CD14-positive monocyte (primary cell): ENCODE data around the gene PCCA. TPM values are rescaled to one million over a fixed set of nuclear protein-coding genes. Genes with fewer than 3 reads are reported as not detected.

Source experiments
- DNase-seq, 3 donors: peaks; one replicate each; pipeline ENCODE4 v3.0.0-alpha.2; 2011 to 2022
- H2AFZ ChIP-seq: 2 replicates; pipeline ENCODE4 v1.6.0; 2012; ENCODE audit warnings: mild to moderate bottlenecking, low read depth, low read length, inconsistent platforms; ENCODE audit not compliant: insufficient read depth, poor library complexity, severe bottlenecking
- H3K27ac ChIP-seq, 2 donors: 1 replicate in 1 of 2; 2 replicates in 1 of 2; pipeline ENCODE4 v1.5.1; 2012 to 2013; ENCODE audit warnings: low read length in 2 of 2, control low read depth in 1 of 2, inconsistent platforms in 1 of 2, low read depth in 1 of 2, mild to moderate bottlenecking in 1 of 2
- H3K27me3 ChIP-seq, 2 donors: one replicate each; pipeline versions ENCODE4 v1.6.0 to v1.6.1; 2011 to 2013; ENCODE audit warnings: low read length in 2 of 2; ENCODE audit not compliant: control insufficient read depth in 2 of 2, insufficient read depth in 2 of 2
- H3K36me3 ChIP-seq, 2 donors: replicated peaks in 1 of 2; 1 replicate in 1 of 2; 2 replicates in 1 of 2; pipeline versions ENCODE4 v1.5.1 to v1.6.1; 2012 to 2013; ENCODE audit warnings: low read length in 2 of 2, control low read depth in 1 of 2, inconsistent platforms in 1 of 2, mild to moderate bottlenecking in 1 of 2; ENCODE audit not compliant: insufficient read depth in 2 of 2, control insufficient read depth in 1 of 2
- H3K4me1 ChIP-seq, 2 donors: 1 replicate in 1 of 2; 2 replicates in 1 of 2; pipeline versions ENCODE4 v1.5.1 to v1.6.1; 2012 to 2013; ENCODE audit warnings: low read length in 2 of 2, control low read depth in 1 of 2, inconsistent platforms in 1 of 2, mild to moderate bottlenecking in 1 of 2, moderate library complexity in 1 of 2; ENCODE audit not compliant: insufficient read depth in 2 of 2, control insufficient read depth in 1 of 2
- H3K4me2 ChIP-seq: replicated peaks from 2 replicates; pipeline ENCODE3; 2012; ENCODE audit warnings: low read length, moderate library complexity, mild to moderate bottlenecking; ENCODE audit not compliant: poor library complexity, severe bottlenecking; ENCODE audit errors: extremely low read depth
- H3K4me3 ChIP-seq, 3 experiments: fragments of 200-600 bp in 1 of 3; sonication (generic) in 1 of 3; replicated peaks in 1 of 3; 1 replicate in 2 of 3; 2 replicates in 1 of 3; pipeline ENCODE4 v1.5.1; 2011 to 2013; ENCODE audit warnings: low read length in 3 of 3, mild to moderate bottlenecking in 3 of 3, control low read depth in 2 of 3, low read depth in 2 of 3, inconsistent platforms in 1 of 3, moderate library complexity in 1 of 3
- H3K79me2 ChIP-seq: 2 replicates; pipeline ENCODE4 v1.6.0; 2012; ENCODE audit warnings: mild to moderate bottlenecking, control low read depth, inconsistent platforms, low read length, moderate library complexity; ENCODE audit not compliant: insufficient read depth
- H3K9ac ChIP-seq: 2 replicates; pipeline ENCODE4 v1.6.0; 2017; ENCODE audit warnings: low read length, mild to moderate bottlenecking; ENCODE audit not compliant: insufficient read depth, poor library complexity, severe bottlenecking
- H3K9me3 ChIP-seq, 2 donors: replicated peaks in 1 of 2; 1 replicate in 1 of 2; 2 replicates in 1 of 2; pipeline versions ENCODE4 v1.5.1 to v1.6.1; 2012 to 2013; ENCODE audit warnings: low read length in 2 of 2, control low read depth in 1 of 2; ENCODE audit not compliant: control insufficient read depth in 1 of 2, insufficient read depth in 1 of 2
- H4K20me1 ChIP-seq: 2 replicates; pipeline ENCODE4 v1.6.0; 2012; ENCODE audit warnings: mild to moderate bottlenecking, low read length, control low read depth, moderate library complexity; ENCODE audit not compliant: insufficient read depth
- H3K27ac Mint-ChIP-seq, 7 donors: one replicate each; pipeline ENCODE4 v1.8.0; 2020; ENCODE audit warnings: mild to moderate bottlenecking in 7 of 7, mixed read lengths in 7 of 7, moderate library complexity in 6 of 7, inconsistent platforms in 2 of 7
- H3K27me3 Mint-ChIP-seq, 3 donors: one replicate each; pipeline ENCODE4 v1.8.0; 2021 to 2022; ENCODE audit warnings: low read depth in 3 of 3, mild to moderate bottlenecking in 3 of 3, mixed read lengths in 3 of 3, moderate library complexity in 3 of 3, inconsistent platforms in 1 of 3
- H3K36me3 Mint-ChIP-seq, 2 donors: one replicate each; pipeline ENCODE4 v1.8.0; 2020; ENCODE audit warnings: mixed read lengths in 2 of 2, inconsistent platforms in 1 of 2, mild to moderate bottlenecking in 1 of 2
- H3K4me1 Mint-ChIP-seq: one replicate; pipeline ENCODE4 v1.8.0; 2020; ENCODE audit warnings: mild to moderate bottlenecking, mixed read lengths
- H3K4me3 Mint-ChIP-seq, 2 donors: one replicate each; pipeline ENCODE4 v1.8.0; 2020; ENCODE audit warnings: mild to moderate bottlenecking in 2 of 2, mixed read lengths in 2 of 2, moderate library complexity in 1 of 2
- H3K9me3 Mint-ChIP-seq, 7 donors: one replicate each; pipeline ENCODE4 v1.8.0; 2020 to 2022; ENCODE audit warnings: mixed read lengths in 7 of 7, mild to moderate bottlenecking in 6 of 7, moderate library complexity in 6 of 7, inconsistent platforms in 2 of 7
- WGBS: methylation state at CpG from one replicate; pipeline ENCODE4 v1.1.5; 2013; ENCODE audit warnings: missing lambda C conversion rate; ENCODE audit not compliant: insufficient coverage; 5-methylcytosine and 5-hydroxymethylcytosine counted together
- intact Hi-C, 2 donors: fragments of 100-400 bp; cut with micrococcal nuclease; formaldehyde crosslinking; loops; one replicate each; pipeline versions ENCODE4 v1.15.0 to v1.15.1; 2023
- polyA plus RNA-seq, 3 donors: library from polyadenylated mRNA; depleted of rRNA in 1 of 3; unstranded in 2 of 3; stranded (reverse) in 1 of 3; fragments of 300-500 nt in 2 of 3; fragments of >200 nt in 1 of 3; fragmentation: Illumina TruSeq in 2 of 3; gene quantifications; 1 replicate in 2 of 3; 2 replicates in 1 of 3; pipeline ENCODE4 v1.2.3, GENCODE V29; 2012 to 2021
- TF ChIP-seq, protein P1 (sequence below): fragments of 200-600 bp; IDR thresholded peaks from one replicate; pipeline ENCODE4 v1.8.0; 2022; ENCODE audit warnings: antibody characterized with exemption, mild to moderate bottlenecking

The PCCA gene
- polyA plus RNA-seq, 3 donors, result 4.4 to 13.5 (median 11.9) TPM

DNA sequence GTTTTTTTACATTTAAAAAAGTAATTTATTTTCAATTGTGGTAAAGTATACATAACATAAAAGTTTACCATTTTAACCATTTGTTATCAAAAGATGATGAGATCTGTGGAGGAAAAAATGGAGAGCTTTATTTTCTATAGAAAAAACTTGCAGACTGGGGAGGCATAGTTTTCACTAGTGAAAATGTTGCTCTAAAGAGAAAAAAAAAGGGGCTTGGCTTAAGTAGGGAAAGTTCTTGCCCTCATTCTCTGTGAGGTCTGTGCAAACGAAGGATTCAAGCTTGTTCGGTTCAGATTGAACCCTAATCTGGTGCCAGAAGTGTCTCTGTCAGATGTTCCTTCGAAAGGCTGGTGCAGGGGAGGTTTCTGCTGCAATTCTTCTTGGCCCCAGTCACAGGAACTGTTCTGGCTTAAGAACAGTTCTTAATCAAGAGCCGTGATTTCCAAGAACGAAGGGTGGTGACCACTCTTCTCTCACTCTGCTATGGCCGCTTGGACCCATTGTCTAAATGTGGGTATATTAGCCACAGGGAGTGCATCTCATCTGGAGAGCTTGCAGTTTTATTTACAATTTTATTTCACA lies 42.1 kb downstream of the PCCA start:
- Mint-ChIP-seq H3K27me3 (peaks cover 0 to 1% (median 0%) of the 10 kb centered on the region in 3 donors), H3K9me3 (peaks cover 0 to 3% (median 0%) of the 10 kb centered on the region in 7 donors), H3K27ac (no peak overlapping the region), H3K4me3 (no peak overlapping the region), H3K4me1 (peaks cover 19% of the 10 kb centered on the region), H3K36me3 (peaks cover 3 to 9% of the 10 kb centered on the region in 2 donors)
- Histone ChIP-seq H3K36me3 (no peaks in the 10 kb centered on the region), H3K27ac (no peak overlapping the region), H3K4me3 (no peak overlapping the region), H3K27me3 (no peaks in the 10 kb centered on the region), H3K9me3 (no peaks in the 10 kb centered on the region), H3K4me2 (no peak overlapping the region), H3K4me1 (peaks cover 3 to 19% of the 10 kb centered on the region in 2 donors), H4K20me1 (no peaks in the 10 kb centered on the region), H3K79me2 (no peaks in the 10 kb centered on the region), H2AFZ (no peak overlapping the region), H3K9ac (no peak overlapping the region)
- no peak for DNase-seq
- TF ChIP-seq, protein P1, sequence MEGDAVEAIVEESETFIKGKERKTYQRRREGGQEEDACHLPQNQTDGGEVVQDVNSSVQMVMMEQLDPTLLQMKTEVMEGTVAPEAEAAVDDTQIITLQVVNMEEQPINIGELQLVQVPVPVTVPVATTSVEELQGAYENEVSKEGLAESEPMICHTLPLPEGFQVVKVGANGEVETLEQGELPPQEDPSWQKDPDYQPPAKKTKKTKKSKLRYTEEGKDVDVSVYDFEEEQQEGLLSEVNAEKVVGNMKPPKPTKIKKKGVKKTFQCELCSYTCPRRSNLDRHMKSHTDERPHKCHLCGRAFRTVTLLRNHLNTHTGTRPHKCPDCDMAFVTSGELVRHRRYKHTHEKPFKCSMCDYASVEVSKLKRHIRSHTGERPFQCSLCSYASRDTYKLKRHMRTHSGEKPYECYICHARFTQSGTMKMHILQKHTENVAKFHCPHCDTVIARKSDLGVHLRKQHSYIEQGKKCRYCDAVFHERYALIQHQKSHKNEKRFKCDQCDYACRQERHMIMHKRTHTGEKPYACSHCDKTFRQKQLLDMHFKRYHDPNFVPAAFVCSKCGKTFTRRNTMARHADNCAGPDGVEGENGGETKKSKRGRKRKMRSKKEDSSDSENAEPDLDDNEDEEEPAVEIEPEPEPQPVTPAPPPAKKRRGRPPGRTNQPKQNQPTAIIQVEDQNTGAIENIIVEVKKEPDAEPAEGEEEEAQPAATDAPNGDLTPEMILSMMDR, result no peak
- intact Hi-C loops, result no loop called here
- 93% methylated on average over 3 of the region's 6 CpGs for whole genome bisulfite sequencing

- H3K4me1 ChIP-seq, result peaks cover 3 to 19% of the 10 kb centered on the region in 2 donors
- peak; percentile 40 to 63 (median 43) for DNase-seq
- WGBS, result no CpG with 5 or more reads among the region's 3 CpGs
- no peaks in the 10 kb centered on the region for H3K79me2 ChIP-seq
- H3K4me2 ChIP-seq, result no peak overlapping the region
- peak overlapping the region in 1 of 7 donors; percentile 75 for H3K27ac Mint-ChIP-seq
- no peak overlapping the region for H3K27ac ChIP-seq
- peaks cover 3 to 9% of the 10 kb centered on the region in 2 donors for H3K36me3 Mint-ChIP-seq
- no peaks in the 10 kb centered on the region for H3K27me3 ChIP-seq
- no peak overlapping the region for H2AFZ ChIP-seq
- H3K4me3 Mint-ChIP-seq, result no peak overlapping the region
- H3K9me3 ChIP-seq, result no peaks in the 10 kb centered on the region
- no peaks in the 10 kb centered on the region for H3K36me3 ChIP-seq
- peaks cover 0 to 1% (median 0%) of the 10 kb centered on the region in 3 donors for H3K27me3 Mint-ChIP-seq
- peaks cover 19% of the 10 kb centered on the region for H3K4me1 Mint-ChIP-seq
- no peaks in the 10 kb centered on the region for H4K20me1 ChIP-seq
- TF ChIP-seq, protein P1, result no peak
- intact Hi-C loops, result no loop called here
- no peak overlapping the region for H3K9ac ChIP-seq
- H3K9me3 Mint-ChIP-seq, result peaks cover 0 to 3% (median 0%) of the 10 kb centered on the region in 7 donors
- no peak overlapping the region for H3K4me3 ChIP-seq
Measured at GRCh38 chr13:100131863-100132574, 43.1 kb downstream of the PCCA start.
